ENCODE measurements around the gene NBEAL2. TPM values are rescaled to one million over a fixed set of nuclear protein-coding genes. Genes with fewer than 3 reads are reported as not detected.

Gene NBEAL2
- total and polyA plus RNA-seq, 2 of the 8 experiments (the other 6 are each of a cell fraction or from before 2014, with no cell fraction given), result 27.3 to 46.9 TPM

DNA sequence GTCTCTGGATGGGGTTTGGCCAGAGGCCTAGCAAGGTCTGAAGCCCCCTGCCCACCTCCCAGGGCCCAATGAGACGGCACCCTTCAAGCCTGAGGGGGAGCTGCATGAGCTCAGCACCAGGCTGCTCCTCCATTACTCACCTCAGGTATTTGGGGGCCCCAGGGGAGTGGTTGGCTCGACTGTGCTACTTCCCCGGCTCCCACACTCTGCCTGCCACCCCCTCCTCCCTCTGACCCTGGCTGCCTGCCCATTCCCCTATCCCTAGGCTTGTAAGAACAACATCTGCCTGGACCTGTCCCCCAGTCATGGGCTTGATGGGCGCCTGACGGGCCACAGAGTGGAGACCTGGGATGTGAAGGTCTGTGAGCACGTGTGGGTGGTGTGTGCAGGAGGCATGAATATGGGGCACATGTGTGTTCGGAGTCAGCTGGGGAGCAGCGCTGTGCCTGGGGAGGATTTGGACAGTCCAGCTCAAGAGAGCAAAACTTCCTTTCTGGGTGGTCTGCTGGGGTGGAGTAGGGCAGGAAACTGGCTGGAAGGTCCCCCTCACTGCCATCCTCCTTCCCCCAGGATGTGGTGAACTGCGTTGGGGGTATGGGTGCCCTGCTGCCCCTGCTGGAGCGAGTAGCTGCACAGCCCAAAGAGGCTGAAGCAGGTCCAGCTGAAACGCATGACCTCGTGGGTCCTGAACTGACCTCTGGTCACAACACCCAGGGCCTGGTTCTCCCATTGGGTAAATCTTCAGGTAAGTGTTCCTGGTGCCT is 17.4 kb downstream of the NBEAL2 start:
- POLR2A ChIA-PET (ENCODE audit: partially characterized antibody), result interaction anchor here (0.7 to 1.4 kb wide), 4 partner anchors 9 to 310 kb away, joined by 3 to 4 read pairs (median 3); partner anchors contain the start of gene NBEAL2
- no peak for FAIRE-seq
- TF ChIP-seq CREB1 (IDR thresholded peaks at IDR 0.05) (no peak), ATF2 (IDR thresholded peaks at IDR 0.05; ENCODE audit: low read length) (no peak), POU5F1 (IDR thresholded peaks at IDR 0.05; ENCODE audit: low read depth, low read length) (no peak), CHD1 (IDR thresholded peaks at IDR 0.05; ENCODE audit: low read depth, low read length) (no peak), SRF (IDR thresholded peaks at IDR 0.05; ENCODE audit: low read depth, low read length) (no peak), EGR1 (IDR thresholded peaks at IDR 0.05; ENCODE audit: borderline replicate concordance, low read depth, low read length) (no peak), CBX8 (IDR thresholded peaks at IDR 0.05; ENCODE audit: borderline replicate concordance, low read depth, low read length) (no peak)
- TF ChIP-seq, protein P1, sequence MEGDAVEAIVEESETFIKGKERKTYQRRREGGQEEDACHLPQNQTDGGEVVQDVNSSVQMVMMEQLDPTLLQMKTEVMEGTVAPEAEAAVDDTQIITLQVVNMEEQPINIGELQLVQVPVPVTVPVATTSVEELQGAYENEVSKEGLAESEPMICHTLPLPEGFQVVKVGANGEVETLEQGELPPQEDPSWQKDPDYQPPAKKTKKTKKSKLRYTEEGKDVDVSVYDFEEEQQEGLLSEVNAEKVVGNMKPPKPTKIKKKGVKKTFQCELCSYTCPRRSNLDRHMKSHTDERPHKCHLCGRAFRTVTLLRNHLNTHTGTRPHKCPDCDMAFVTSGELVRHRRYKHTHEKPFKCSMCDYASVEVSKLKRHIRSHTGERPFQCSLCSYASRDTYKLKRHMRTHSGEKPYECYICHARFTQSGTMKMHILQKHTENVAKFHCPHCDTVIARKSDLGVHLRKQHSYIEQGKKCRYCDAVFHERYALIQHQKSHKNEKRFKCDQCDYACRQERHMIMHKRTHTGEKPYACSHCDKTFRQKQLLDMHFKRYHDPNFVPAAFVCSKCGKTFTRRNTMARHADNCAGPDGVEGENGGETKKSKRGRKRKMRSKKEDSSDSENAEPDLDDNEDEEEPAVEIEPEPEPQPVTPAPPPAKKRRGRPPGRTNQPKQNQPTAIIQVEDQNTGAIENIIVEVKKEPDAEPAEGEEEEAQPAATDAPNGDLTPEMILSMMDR (IDR thresholded peaks at IDR 0.05; ENCODE audit: control extremely low read depth in 1 of 3, insufficient read depth in 1 of 3, low read depth in 1 of 3, low read length in 3 of 3), result no peak

More for the DNA sequence above, 17.4 kb downstream of the NBEAL2 start:
- Histone ChIP-seq H3K4me1 (replicated peaks in 1 of 4; ENCODE audit: control insufficient read depth in 3 of 4, insufficient read depth in 4 of 4, low read length in 3 of 4) (peaks cover 0 to 3% (median 1%) of the 10 kb centered on the region in 4 experiments; a peak in 3 of 7 replicates), H3K9ac (replicated peaks in 1 of 4; ENCODE audit: extremely low read depth in 1 of 4, low read depth in 3 of 4, low read length in 3 of 4) (no peak overlapping the region), H3K9me3 (ENCODE audit: insufficient read depth in 2 of 2, low read depth in 1 of 2, low read length in 1 of 2) (no peaks in the 10 kb centered on the region), H3K14ac (ENCODE audit: insufficient read length) (no peak overlapping the region), H3K4ac (replicated peaks; ENCODE audit: insufficient read length, low read depth, low read length) (no peak overlapping the region), H3K79me2 (ENCODE audit: control insufficient read depth in 1 of 2, insufficient read depth in 2 of 2, low read length in 2 of 2) (no peaks in the 10 kb centered on the region), H2BK15ac (ENCODE audit: low read length) (no peak overlapping the region), H2BK5ac (ENCODE audit: low read depth, low read length) (no peak overlapping the region), H3K79me1 (ENCODE audit: low read depth, low read length) (no peaks in the 10 kb centered on the region), H2BK120ac (replicated peaks; ENCODE audit: low read depth, low read length) (no peak overlapping the region), H2AK5ac (ENCODE audit: low read depth, low read length) (no peak overlapping the region), H2BK12ac (ENCODE audit: low read depth, low read length) (no peak overlapping the region), H3K23ac (ENCODE audit: insufficient read length) (no peak overlapping the region), H4K8ac (ENCODE audit: extremely low read depth, insufficient read depth, low read length) (no peak overlapping the region), H3K4me2 (ENCODE audit: insufficient read depth in 1 of 2, low read depth in 2 of 2, low read length in 2 of 2) (no peak overlapping the region), H3K4me3 (ENCODE audit: extremely low read depth in 1 of 4, insufficient read depth in 2 of 4, low read depth in 3 of 4, low read length in 4 of 4) (no peak overlapping the region), H3K18ac (ENCODE audit: extremely low read depth, low read length) (no peak overlapping the region), H3K27me3 (replicated peaks in 1 of 4; ENCODE audit: control insufficient read depth in 3 of 4, extremely low read depth in 1 of 4, insufficient read depth in 3 of 4, low read length in 3 of 4) (no peaks in the 10 kb centered on the region), H3K27ac (ENCODE audit: low read depth, low read length) (no peak overlapping the region), H3K36me3 (ENCODE audit: control insufficient read depth in 2 of 4, insufficient read depth in 4 of 4, low read length in 3 of 4) (peaks cover 2 to 8% (median 5%) of the 10 kb centered on the region in 4 experiments; a peak in 4 of 8 replicates), H2AFZ (ENCODE audit: low read length) (no peak overlapping the region), H2BK20ac (ENCODE audit: low read length) (no peak overlapping the region), H4K20me1 (replicated peaks in 1 of 2; ENCODE audit: control insufficient read depth in 1 of 2, insufficient read depth in 2 of 2, low read length in 2 of 2) (peaks cover 3 to 13% of the 10 kb centered on the region in 2 experiments), H4K5ac (ENCODE audit: insufficient read length, low read depth, low read length) (no peak overlapping the region), H3K56ac (replicated peaks; ENCODE audit: insufficient read length, low read depth, low read length) (no peak overlapping the region), H4K91ac (replicated peaks; ENCODE audit: insufficient read length, low read length) (no peak overlapping the region), H3K23me2 (ENCODE audit: low read depth, low read length) (no peaks in the 10 kb centered on the region)
- no peak for DNase-seq (ENCODE audit: low read depth in 1 of 2, low spot score in 2 of 2)
- CTCF ChIA-PET (ENCODE audit: partially characterized antibody), result interaction anchor here (0.6 to 14.2 kb wide), 8 partner anchors 14 to 254 kb away, joined by 3 to 130 read pairs (median 6); partner anchors contain the start of genes CCDC12 and NBEAL2
- WGBS, 2 experiments (ENCODE audit: extremely low coverage in 1 of 2, insufficient coverage in 1 of 2, insufficient read length in 1 of 2, insufficient replicate concordance in 2 of 2, low coverage in 1 of 2, low lambda C conversion rate in 2 of 2, missing lambda C conversion rate in 1 of 2), result 88% methylated on average over 12 of the region's 12 CpGs; no CpG with 5 or more reads in 1 of the 2 experiments
